HG03520 (cell line): ENCODE measurements around the gene MAML3.

Experiments used
- ATAC-seq: cut with Tn5 transposase; IDR thresholded peaks from one replicate; pipeline ENCODE4 v1.9.1; 2021; ENCODE audit warnings: mild to moderate bottlenecking, moderate library complexity; ENCODE audit not compliant: unreplicated experiment

The MAML3 gene

DNA sequence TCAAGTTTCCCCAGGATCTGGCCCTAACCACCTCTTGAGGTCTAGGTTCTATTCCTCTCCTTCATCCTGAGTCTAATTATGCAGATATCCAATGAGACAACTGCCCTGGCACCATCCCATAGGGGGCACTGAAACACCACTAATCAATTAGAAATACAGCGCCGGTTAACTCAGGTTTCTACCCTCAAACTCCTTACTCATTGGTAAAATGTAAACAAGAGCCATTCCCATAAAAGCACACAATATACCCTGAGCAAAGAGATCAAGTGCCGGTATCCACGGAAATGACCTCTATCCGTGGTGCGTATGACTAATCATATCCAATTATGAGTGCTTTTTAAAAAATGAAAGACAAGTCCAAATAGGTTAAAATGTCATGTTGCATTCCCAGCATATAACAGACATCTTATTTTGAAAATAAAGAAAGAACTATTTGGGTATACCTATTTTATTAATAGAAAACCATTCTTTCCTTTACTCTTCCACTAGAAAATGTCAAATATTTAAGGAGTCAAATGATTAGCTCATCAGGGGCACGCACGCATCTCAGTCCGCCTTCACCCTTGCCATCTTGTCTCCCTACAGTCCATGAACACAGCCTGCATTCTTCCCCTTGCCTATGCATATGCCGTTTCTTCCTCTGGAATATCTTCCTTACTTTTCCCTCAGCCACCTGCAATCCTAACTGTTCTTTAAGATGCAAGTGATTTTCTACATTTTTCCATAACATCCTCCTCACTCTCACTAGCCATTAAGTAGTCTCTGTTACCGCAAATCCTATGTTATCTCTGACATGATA, 141.1 kb downstream of the MAML3 start:
- ATAC-seq = no peak

DNA sequence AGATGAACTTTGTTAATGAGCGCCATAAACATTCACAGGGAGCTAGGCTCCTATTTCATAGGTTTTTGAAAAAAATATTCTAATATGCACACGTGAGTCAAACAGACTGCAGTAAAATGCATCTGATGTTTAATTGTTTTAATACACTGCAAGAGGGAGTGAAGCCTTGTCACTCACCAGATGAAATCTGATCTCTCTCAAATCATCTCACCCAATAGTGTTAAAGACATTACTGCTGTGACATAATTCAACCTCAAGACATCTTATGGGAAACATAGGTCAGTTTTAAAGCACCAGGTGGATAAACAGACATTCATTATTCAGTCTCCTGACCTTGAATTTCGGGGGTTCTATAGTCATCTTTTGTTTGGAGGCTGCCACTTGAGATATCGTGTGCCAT, 148.3 kb downstream of the MAML3 start:
- no peak for ATAC-seq

DNA sequence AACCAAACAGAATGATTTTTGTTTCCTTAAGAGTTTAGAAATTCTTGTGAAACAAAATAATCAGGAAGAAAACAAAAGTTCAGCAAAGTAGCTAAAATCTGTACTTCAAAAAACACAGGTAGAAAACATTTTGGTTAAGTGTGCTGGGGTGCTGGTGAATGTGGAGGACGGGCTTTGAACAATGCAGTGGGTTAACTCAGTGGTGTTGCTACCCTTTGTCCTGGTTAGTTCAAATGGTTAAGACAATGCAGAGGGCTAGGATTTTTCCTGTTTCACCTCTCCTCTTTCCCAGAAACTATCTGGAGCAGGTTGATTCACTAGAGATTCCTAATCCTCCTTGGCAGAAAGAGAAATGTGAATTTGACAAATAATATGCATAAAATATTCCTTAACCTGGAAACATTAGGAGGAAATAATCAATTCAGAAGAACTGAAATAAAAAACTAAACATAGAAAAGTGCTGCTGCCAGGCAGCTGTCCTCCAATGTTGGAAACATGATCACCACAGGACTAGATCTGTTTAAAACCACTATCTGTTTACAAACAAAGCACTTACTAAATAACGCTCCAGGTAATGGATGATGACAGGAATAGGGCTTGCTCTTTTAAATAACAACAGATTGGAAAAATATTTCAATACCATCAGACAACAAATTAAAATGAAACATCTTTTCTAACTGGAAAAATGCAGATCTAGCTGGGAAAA, 148.9 kb downstream of the MAML3 start:
- ATAC-seq = no peak

DNA sequence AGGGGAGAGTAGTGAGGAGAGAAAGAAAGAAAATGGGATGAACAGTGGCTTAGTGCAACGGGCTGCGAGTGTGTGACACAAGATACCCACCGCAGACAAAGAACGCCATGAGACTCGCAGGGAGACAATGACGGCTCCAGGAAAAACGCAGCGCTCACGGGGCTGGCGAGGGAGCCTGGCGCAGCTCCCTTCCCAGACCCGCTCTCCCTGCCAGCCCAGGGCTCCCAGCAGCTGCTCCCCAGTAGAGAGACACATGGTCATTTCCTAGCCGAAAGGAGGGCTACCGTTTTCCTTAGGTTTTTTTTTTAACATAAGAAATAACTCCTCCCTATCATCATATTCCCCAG, 149.5 kb downstream of the MAML3 start:
- no peak for ATAC-seq

DNA sequence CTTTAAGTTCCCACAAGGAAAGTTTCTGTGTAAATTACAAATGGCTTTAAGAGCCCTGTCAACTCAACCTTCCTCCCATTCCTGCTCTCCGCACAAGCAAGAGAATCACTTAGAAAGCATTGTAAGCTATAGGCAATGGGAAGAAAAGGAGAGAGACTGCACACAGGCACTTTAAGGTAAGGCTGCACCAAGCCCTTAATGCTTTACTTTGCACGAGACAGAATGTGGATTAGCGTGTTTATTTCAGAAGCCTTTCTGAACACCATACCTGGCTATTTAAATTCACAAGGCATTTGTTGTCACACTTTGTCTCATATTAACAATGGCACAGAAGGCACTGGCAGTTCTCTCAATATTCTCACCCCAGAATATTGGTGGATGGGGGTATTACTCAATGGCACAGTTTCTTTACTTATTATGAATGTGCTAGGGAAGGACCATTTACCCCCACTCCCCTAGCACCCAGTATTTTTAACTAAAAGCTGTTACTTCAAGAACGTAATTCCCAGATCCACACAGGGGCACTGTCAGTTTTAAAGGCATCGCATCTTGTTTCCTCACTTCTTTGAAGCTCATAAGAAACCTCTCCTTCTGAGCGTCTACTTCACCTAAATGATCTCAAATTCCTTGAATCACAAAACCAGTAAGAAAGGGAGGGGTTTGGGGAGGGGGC, 150.0 kb downstream of the MAML3 start:
- ATAC-seq = no peak

DNA sequence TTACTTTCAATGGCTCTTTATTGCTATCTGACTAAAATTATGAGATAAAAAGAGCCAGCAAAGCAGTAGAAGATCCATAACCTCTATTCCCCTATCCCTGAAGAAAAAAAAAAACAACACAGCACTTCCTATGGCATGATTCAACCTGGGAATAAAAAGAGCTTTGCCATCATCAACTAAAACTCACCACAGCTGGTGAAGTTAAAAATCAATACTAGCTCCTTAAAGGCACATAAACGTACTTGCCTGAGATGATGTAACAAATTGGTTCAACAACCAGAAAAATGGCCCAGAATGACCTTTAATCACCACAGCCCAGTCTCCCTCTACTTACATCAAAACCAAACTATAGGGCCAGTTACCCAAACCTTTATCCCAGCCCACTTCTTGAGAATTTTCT, 153.8 kb downstream of the MAML3 start:
- ATAC-seq = no peak

DNA sequence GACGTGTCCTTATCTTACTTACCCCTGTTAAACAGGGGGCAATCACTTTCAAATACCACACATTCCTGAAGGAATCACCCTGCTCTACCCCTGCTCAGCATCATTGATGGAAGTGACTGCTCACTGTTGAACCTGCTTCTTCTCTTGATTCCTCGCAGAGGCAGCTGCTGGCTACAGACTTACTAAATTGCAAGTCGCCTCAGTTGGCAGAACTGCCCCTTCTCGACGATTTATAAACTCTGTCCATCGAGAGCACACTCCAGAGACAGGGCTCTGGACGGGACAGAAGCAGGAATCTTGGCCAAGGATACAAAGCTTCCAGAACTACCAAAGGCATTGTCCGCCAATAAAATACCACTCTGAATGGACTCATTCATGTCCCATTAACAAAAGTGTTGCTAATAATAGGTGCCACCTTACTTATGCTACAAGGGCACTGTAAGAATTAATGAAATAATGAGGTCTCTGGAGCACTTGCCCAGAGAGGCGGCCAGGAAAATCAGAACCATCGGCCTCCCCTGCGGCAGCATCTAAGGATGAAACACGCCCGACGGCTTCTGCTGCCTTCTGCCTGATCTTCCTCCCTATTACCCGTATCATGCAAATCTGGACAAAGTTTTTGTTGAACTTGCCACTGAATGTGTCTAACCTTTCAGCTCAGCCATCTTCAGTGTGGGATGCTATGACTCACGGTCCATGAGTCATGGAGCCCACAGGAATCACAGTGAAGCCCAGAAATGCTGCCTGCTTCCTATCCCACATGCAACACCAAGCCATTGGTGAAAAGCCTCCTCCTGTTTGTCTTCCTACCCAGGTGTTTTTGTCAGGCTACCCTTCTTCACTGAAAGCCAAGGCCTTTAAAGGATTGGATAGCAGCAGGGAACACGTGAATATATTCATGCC, 164.9 kb downstream of the MAML3 start:
- ATAC-seq = no peak

DNA sequence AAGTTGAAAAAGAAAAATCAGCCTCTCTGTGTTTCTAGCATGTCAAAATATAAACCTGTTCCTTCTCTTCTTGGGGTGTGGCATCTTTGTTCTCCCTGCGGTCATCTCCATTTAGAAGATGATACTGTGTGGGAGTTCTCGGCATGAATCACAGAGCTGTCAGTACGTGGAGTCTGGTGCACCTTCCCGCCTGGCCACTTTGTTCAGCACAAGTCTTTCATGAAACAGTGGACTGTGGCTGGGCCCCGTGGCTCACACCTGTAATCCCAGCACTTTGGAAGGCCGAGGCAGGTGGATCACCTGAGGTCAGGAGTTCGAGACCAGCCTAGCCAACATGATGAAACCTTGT, 166.5 kb downstream of the MAML3 start:
- no peak for ATAC-seq

DNA sequence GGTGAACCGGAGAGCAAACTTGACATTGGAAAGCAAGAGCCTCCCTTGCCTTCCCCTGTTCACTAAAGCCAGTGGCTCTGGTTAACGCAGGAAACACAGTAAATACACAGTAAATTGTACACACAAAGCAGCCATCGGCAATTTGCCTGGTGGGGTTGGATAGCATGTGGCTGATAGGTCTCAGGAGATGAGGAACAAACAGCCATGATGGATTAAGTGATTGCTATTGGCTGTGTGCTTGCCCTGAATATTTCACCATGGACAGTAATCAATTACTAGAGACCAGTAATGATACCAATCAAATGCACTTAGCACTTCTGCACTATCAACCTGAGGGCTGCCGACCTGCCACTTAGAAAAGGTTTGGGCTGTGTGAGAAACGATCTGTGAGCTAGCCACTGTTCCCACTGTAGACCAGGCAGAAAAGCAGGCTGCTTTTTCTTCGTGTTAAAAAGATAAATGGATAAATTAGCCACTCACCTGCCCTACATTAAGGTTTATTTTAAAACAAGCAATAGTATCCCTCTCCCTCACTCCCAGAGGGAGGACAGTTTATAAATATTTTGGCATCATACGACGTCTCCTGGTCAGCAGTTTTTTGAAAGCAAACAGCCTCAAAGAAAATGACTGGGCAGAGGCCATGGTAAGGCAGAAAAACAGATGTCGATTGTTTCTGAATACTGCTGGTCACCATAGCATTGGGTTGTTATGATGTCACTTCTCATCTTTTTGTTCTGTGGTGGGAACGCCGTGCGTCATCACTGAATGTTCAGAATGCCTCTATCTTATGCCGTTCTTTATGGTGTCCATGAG, 167.1 kb downstream of the MAML3 start:
- ATAC-seq = no peak

DNA sequence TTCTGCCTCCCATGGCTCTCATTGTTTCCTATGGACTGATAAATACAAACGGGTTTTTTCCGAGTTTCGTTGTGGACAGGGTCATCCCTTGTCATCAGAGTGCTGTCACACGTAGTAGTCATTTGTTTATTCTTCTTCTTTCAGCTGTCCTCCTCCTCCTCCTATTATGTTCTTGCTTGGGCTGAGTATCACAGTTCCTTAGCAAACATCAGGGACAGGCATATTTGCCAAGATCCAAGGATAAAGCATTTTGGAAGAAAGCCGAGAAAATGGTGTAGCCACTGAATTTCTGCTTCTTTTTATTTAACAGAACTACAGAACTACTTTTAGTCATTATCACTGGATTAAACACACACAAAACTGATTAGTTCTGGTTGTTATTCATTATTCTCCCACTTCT, 167.9 kb downstream of the MAML3 start:
- no peak for ATAC-seq

DNA sequence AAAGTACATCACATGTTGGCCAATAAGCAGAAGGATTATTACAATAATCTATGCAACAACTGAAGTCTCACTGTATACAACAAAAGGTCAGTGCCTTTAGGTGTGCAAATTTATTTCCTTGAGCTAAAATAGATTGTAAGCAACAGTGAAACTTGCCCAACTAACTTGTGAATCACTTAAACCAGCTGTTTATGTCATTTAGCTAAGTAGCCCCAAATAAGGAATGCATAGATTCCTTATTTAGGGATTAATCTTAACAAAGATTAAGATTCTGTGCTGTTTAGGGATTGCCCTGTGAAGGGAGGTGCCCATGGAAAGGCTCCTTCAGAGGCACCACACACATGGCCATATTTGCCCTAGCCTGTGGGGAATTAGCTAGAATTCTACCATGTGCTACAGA, 168.6 kb downstream of the MAML3 start:
- no peak for ATAC-seq

DNA sequence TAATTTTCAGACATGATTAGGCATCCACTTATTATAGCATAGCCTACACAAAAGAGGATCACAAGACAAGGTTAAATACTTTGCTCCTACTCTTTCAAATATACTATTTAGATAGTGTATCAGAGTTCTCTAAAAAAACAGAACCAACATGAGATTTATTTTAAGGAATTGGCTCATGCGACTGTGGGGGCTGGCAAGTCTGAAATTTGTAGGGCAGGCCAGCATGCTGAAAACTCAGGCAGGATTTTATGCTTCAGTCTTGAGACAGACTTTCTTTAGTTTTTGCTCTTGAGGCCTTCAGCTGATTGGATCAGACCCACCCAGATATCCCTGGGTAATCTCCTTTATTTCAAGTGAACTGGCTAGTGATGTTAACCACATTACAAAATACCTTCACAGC, 169.5 kb downstream of the MAML3 start:
- no peak for ATAC-seq

DNA sequence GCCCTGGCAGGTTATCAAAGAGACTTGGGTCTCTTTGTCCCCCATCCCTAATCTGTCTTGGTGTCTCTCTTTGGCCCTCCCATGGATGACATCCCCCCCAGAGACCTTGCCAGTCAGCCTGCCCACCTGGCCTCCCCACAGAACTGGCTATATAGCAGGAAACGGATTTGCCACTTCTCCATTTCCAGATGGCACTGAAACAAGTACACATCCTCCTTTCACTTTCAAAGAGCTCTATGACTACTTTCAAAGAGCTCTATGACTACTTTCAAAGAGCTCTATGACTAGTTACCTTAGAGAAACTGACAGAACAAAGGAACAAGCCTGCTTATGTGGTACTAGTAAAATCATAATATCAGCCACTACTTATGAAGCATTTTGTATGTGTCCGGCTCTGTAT, 175.3 kb downstream of the MAML3 start:
- peak; percentile 98 for ATAC-seq

DNA sequence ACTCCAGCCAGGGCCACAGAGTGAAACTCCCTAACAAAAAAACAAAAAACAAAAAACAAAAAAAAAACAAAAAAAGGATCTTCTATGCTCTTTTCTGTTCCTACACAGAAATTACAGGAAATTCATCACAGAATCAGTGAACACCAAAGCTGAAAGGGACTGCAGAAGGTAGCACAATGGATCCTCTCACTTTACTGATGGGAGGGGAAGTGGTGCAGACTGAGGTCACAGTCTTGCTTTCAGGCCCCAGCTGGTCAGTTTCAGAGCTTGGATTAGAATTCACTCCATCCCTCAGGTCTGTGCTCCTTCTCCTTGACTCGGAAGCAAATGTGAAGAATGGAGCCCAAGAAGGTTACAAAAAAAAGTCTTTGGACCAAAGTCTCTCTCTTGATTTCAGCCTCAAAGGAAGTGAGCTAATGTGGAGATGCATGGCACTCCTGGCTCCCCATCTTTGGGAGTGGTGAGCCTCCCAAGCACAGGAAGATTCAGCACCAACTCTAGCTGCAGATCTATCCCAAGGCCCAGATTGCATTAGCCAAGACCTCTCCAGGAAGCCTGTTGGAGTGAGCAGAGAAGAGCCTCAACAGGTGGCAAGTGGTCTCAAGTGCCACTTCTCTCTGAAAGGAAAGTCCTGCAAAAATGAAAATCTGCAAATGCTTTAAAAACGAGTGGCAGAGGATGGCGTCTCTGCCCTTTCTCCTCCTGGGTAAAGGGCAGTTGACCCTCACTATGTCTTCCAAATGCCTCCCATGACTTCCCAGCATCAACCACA, 176.0 kb downstream of the MAML3 start:
- peak; percentile 28 for ATAC-seq

DNA sequence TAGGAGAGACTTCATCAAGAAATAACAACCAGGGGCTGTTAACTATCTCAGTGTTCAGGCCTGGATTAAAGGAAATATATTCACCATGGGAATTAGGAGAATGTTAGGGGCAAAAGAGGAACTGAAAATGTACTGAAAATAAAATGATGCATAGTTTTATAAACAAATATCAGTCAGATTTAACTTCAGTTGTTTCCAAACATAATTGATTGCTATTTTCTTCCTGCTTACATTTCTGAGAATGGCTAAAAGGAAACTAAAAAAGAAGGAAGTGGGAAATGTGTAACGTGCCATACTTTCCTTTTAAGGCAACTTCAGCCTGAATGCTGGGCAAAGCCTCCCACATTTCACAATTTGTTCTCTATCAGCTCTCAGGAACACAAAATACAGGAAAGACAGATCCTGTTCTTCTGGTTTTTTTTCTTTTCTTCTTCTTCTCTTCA, 178.1 kb downstream of the MAML3 start:
- no peak for ATAC-seq

DNA sequence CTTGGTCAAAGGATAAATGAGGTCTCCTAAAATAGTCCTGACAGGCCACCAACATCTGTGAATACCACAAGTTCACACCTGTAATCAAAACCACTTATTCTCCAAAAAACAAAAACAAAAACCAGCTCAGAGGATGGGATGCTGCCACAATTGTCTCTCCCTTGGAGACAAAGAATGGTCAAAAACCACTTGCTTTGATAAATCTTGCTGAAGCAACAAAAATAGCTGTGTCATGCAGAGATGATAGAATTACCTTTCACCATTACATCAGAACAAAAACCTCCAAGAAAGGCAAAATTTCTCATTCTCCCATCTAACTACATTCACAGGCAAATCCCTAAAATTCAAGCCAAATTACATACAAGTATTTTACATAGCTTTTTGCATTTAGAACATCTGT, 180.4 kb downstream of the MAML3 start:
- ATAC-seq = no peak

DNA sequence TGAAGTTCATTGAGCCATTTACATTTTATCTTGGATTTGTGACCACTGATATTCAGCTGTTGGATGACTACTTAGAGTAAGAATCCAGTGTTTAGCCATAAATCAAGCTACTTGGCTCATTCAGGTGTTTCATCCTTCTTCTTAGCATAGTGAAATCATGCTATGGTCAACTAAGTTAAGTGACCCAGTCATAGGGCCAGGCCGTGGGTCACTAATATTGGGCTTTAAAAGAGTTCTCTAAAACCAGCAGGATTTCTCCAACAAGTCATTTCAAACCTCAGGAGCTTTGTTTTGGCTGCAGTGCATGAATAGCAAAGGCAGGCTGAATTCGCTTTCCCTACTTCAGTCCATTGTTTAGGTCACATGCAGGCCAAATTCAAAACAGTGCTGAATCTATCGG, 181.0 kb downstream of the MAML3 start:
- no peak for ATAC-seq

DNA sequence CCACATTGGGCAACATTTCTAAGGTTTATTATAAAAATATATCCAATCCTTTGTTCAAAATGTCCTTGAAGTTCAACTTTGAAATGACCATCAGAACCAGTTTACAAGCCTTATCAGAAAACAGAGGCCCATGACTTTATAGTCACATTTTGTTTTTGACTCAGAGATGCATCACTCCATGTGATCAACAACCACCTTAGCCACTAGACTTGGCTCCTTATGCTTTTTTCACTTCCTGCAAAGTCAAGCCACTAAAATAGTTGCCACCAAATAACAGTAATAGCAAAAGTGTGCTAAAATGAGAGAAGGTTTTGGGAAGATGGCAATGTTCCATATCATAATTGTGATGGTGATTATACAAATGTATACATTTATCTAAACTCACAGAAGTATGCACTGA, 181.7 kb downstream of the MAML3 start:
- ATAC-seq = no peak

DNA sequence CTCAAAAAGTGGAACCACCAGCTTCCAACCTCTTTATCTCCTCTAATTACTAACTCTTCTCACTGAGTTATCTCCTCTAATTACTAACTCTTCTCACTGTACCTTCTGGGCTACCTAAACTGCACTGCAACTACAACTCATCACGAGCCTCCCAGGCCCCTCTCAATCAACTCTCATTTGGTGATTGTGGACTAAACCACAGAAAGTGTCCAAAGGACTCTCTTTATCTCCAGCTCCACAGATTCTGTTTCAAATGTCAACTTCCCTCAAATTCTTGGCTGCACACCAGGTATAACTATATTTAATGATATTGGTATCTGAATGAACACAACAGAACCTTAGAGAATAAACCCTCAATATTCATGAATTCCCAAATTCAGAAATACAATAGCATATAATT, 182.9 kb downstream of the MAML3 start:
- ATAC-seq = no peak
